PC-3 (cell line): ENCODE results near the gene TMEM131. TPM values are rescaled to one million over a fixed set of nuclear protein-coding genes. Genes with fewer than 3 reads are reported as not detected.

Experiments
- ATAC-seq: fragments of 200-7000 bp; cut with Tn5 transposase; 2 replicates; pipeline ENCODE4 v1.9.1; 2020; ENCODE audit warnings: mild to moderate bottlenecking, moderate library complexity
- BruUV-seq: library from RNA; stranded (reverse); fragments of 400-500 nt; replicated peaks from 2 replicates; lab custom pipeline; 2021; lab: Mats Ljungman, UMichigan
- CTCF ChIA-PET: fragments of 300-600 bp; sonication (Branson Sonifier 250); formaldehyde crosslinking; loops from one replicate; lab custom pipeline; 2022; ENCODE audit warnings: antibody characterized with exemption; lab: Charles Lee
- POLR2A ChIA-PET: fragments of 300-600 bp; sonication (Branson Sonifier 250); formaldehyde crosslinking; loops from one replicate; lab custom pipeline; 2022; ENCODE audit warnings: antibody characterized with exemption; ENCODE audit not compliant: unreplicated experiment; lab: Charles Lee
- DNase-seq: peaks from one replicate; pipeline ENCODE4 v3.0.0-alpha.2; 2015
- H2AFZ ChIP-seq: fragments of 300-600 bp; sonication (generic); 2 replicates; pipeline ENCODE4 v1.6.0; 2016; ENCODE audit warnings: antibody characterized with exemption, low read length
- H3F3A ChIP-seq: fragments of 300-600 bp; sonication (generic); one replicate; pipeline ENCODE4 v1.6.0; 2017; ENCODE audit warnings: antibody characterized with exemption, low read length, control low read depth, mild to moderate bottlenecking; ENCODE audit not compliant: unreplicated experiment
- H3K27ac ChIP-seq: fragments of 300-600 bp; sonication (generic); 2 replicates; pipeline ENCODE4 v1.5.1; 2016; ENCODE audit warnings: mild to moderate bottlenecking, low read length
- H3K27me3 ChIP-seq: fragments of 300-600 bp; sonication (generic); 2 replicates; pipeline ENCODE4 v1.6.1; 2016; ENCODE audit warnings: low read length, mixed read lengths
- H3K36me3 ChIP-seq: fragments of 300-600 bp; sonication (generic); 2 replicates; pipeline ENCODE4 v1.6.1; 2016; ENCODE audit warnings: low read depth, mixed run types, low read length, mixed read lengths
- H3K4me1 ChIP-seq: fragments of 300-600 bp; sonication (generic); 2 replicates; pipeline ENCODE4 v1.5.1; 2016; ENCODE audit warnings: low read length; ENCODE audit not compliant: insufficient read depth
- H3K4me2 ChIP-seq: fragments of 300-600 bp; sonication (generic); 2 replicates; pipeline ENCODE4 v1.6.0; 2016; ENCODE audit warnings: low read length
- H3K4me3 ChIP-seq: fragments of 300-600 bp; sonication (generic); 2 replicates; pipeline ENCODE4 v1.5.1; 2016; ENCODE audit warnings: mild to moderate bottlenecking, low read length, mixed read lengths
- H3K79me2 ChIP-seq: fragments of 300-600 bp; sonication (generic); 2 replicates; pipeline ENCODE4 v1.6.1; 2017; ENCODE audit warnings: low read length, mixed read lengths
- H3K9ac ChIP-seq: fragments of 300-600 bp; sonication (generic); 2 replicates; pipeline ENCODE4 v1.6.0; 2016; ENCODE audit warnings: mild to moderate bottlenecking, low read length
- H3K9me2 ChIP-seq: fragments of 300-600 bp; sonication (generic); replicated peaks from 2 replicates; pipeline ENCODE4 v1.6.1; 2016; ENCODE audit warnings: mixed run types, low read length, mixed read lengths
- H3K9me3 ChIP-seq: fragments of 300-600 bp; sonication (generic); 2 replicates; pipeline ENCODE4 v1.6.1; 2016; ENCODE audit warnings: low read length, mixed read lengths
- H4K20me1 ChIP-seq: fragments of 300-600 bp; sonication (generic); 2 replicates; pipeline ENCODE4 v1.6.1; 2016; ENCODE audit warnings: low read length, mixed read lengths
- CTCF ChIP-seq: fragments of 300-600 bp; sonication (generic); conservative IDR thresholded peaks from 2 replicates; pipeline ENCODE4 v1.5.1; 2017; ENCODE audit warnings: antibody characterized with exemption, low read depth, mild to moderate bottlenecking, low read length
- EZH2 ChIP-seq: fragments of 300-600 bp; sonication (generic); IDR thresholded peaks from one replicate; pipeline ENCODE4 v1.6.1; 2017; ENCODE audit warnings: antibody characterized with exemption, mild to moderate bottlenecking, low read length; ENCODE audit not compliant: unreplicated experiment
- EZH2phosphoT487 ChIP-seq: fragments of 300-600 bp; sonication (generic); IDR thresholded peaks from 2 replicates; pipeline ENCODE4 v1.6.1; 2018; ENCODE audit warnings: mild to moderate bottlenecking, antibody characterized with exemption, low read length, borderline replicate concordance
- intact Hi-C: fragments of 100-400 bp; cut with micrococcal nuclease; formaldehyde crosslinking; loops from 2 replicates; pipeline ENCODE4 v1.9.0; 2023
- total RNA-seq: library from RNA; depleted of rRNA; stranded (reverse); fragments of >200 nt; gene quantifications from 2 replicates; pipeline ENCODE4 v1.2.3, GENCODE V29; 2014; rRNA removed

The TMEM131 gene
- total RNA-seq, 1 experiment from 2014 or later, result 21.1 TPM

GRCh38 chr2:97707362-97708047 is 288.2 kb downstream of the TMEM131 start:
- Histone ChIP-seq H3K9ac (no peak overlapping the region), H3K4me3 (no peak overlapping the region), H3F3A (no peaks in the 10 kb centered on the region), H3K9me2 (no peaks in the 10 kb centered on the region), H3K79me2 (no peaks in the 10 kb centered on the region), H2AFZ (no peak overlapping the region), H3K4me1 (no peaks in the 10 kb centered on the region), H4K20me1 (no peaks in the 10 kb centered on the region), H3K27ac (no peak overlapping the region), H3K36me3 (no peaks in the 10 kb centered on the region), H3K4me2 (no peak overlapping the region), H3K27me3 (no peaks in the 10 kb centered on the region), H3K9me3 (no peaks in the 10 kb centered on the region)
- ChIA-PET CTCF (no interaction called here), POLR2A (no interaction called here)
- ATAC-seq, result no peak
- TF ChIP-seq EZH2, result no peak
- TF ChIP-seq EZH2phosphoT487, result no peak
- TF ChIP-seq CTCF, result no peak
- BruUV-seq, result no TSS peak
- intact Hi-C loops, result loop anchor here (10.0 kb wide), 1 partner anchor 677 kb away; no protein-coding TSS in a partner anchor
- no peak for DNase-seq

- no peaks in the 10 kb centered on the region for H3K4me1 ChIP-seq
- no peak overlapping the region for H3K9ac ChIP-seq
- H4K20me1 ChIP-seq, result no peaks in the 10 kb centered on the region
- ATAC-seq (no peak), DNase-seq (no peak)
- H3K27ac ChIP-seq, result no peak overlapping the region
- H3K79me2 ChIP-seq, result no peaks in the 10 kb centered on the region
- H3K9me2 ChIP-seq, result no peaks in the 10 kb centered on the region
- no peak overlapping the region for H3K4me3 ChIP-seq
- no peaks in the 10 kb centered on the region for H3K9me3 ChIP-seq
- H3F3A ChIP-seq, result no peaks in the 10 kb centered on the region
- intact Hi-C loops, result loop anchor here (10.0 kb wide), 1 partner anchor 678 kb away; no protein-coding TSS in a partner anchor
- no peak overlapping the region for H3K4me2 ChIP-seq
- POLR2A ChIA-PET, result no interaction called here
- H3K36me3 ChIP-seq, result no peaks in the 10 kb centered on the region
- no peak overlapping the region for H2AFZ ChIP-seq
- no peak for TF ChIP-seq EZH2
- TF ChIP-seq CTCF, result no peak
- TF ChIP-seq EZH2phosphoT487, result no peak
- no TSS peak for BruUV-seq
- H3K27me3 ChIP-seq, result no peaks in the 10 kb centered on the region
- CTCF ChIA-PET, result no interaction called here
Observed at GRCh38 chr2:97706708-97707345, 288.9 kb downstream of the TMEM131 start.

Other genes with a start within 250 kb of the TMEM131 start
- gene VWA3B, start 91.2 kb upstream of the TMEM131 start, total RNA-seq, result not detected in 2 replicates